Parathyroid adenoma (tissue), 2 donors: ENCODE results near the gene PIN1.
A peak's percentile ranks its signal among the peaks of the same experiment; 100 is the strongest.
"Not testable (repeated sequence)": the region's sequence is repeated elsewhere in the genome, so short reads cannot be mapped to it uniquely, and the experiment has no call there.

Experiments
- H2AFZ ChIP-seq: fragments of 300-600 bp; sonication (generic); one replicate; pipeline ENCODE4 v1.7.0; 2017; ENCODE audit warnings: antibody characterized with exemption, mild to moderate bottlenecking
- H3K27ac ChIP-seq: fragments of 300-600 bp; sonication (generic); one replicate; pipeline ENCODE4 v1.7.0; 2017
- H3K27me3 ChIP-seq: fragments of 300-600 bp; sonication (generic); one replicate; pipeline ENCODE4 v1.7.0; 2017; ENCODE audit warnings: low read length; ENCODE audit not compliant: control insufficient read depth, insufficient read depth
- H3K36me3 ChIP-seq: fragments of 300-600 bp; sonication (generic); one replicate; pipeline ENCODE4 v1.7.0; 2017; ENCODE audit warnings: low read length; ENCODE audit not compliant: control insufficient read depth, insufficient read depth
- H3K4me1 ChIP-seq: fragments of 300-600 bp; sonication (generic); one replicate; pipeline ENCODE4 v1.7.0; 2017; ENCODE audit warnings: control low read depth
- H3K4me2 ChIP-seq: fragments of 300-600 bp; sonication (generic); one replicate; pipeline ENCODE4 v1.7.0; 2017; ENCODE audit warnings: low read length
- H3K4me3 ChIP-seq: fragments of 300-600 bp; sonication (generic); one replicate; pipeline ENCODE4 v1.7.0; 2017; ENCODE audit warnings: low read depth, low read length
- H3K79me2 ChIP-seq: fragments of 300-600 bp; sonication (generic); one replicate; pipeline ENCODE4 v1.7.0; 2017; ENCODE audit warnings: control low read depth
- H3K9ac ChIP-seq: fragments of 300-600 bp; sonication (generic); one replicate; pipeline ENCODE4 v1.7.0; 2017; ENCODE audit warnings: mild to moderate bottlenecking
- H3K9me3 ChIP-seq: fragments of 300-600 bp; sonication (generic); one replicate; pipeline ENCODE4 v1.7.0; 2017; ENCODE audit warnings: low read length; ENCODE audit not compliant: control insufficient read depth
- TF ChIP-seq, protein P1 (sequence below): fragments of 300-600 bp; sonication (generic); IDR thresholded peaks from one replicate; pipeline ENCODE4 v1.7.0; 2017; ENCODE audit warnings: antibody characterized with exemption, mild to moderate bottlenecking
- donor health status: primary hyperparathyroidism.

PIN1 gene

GRCh38 chr19:9839415-9839814 lies 4.3 kb downstream of the PIN1 start:
- no peaks in the 10 kb centered on the region for H3K4me1 ChIP-seq
- H3K36me3 ChIP-seq = no peaks in the 10 kb centered on the region
- H2AFZ ChIP-seq = no peak overlapping the region
- no peak overlapping the region for H3K4me3 ChIP-seq
- no peak overlapping the region for H3K4me2 ChIP-seq
- peaks cover 71% of the 10 kb centered on the region for H3K79me2 ChIP-seq
- TF ChIP-seq, protein P1, sequence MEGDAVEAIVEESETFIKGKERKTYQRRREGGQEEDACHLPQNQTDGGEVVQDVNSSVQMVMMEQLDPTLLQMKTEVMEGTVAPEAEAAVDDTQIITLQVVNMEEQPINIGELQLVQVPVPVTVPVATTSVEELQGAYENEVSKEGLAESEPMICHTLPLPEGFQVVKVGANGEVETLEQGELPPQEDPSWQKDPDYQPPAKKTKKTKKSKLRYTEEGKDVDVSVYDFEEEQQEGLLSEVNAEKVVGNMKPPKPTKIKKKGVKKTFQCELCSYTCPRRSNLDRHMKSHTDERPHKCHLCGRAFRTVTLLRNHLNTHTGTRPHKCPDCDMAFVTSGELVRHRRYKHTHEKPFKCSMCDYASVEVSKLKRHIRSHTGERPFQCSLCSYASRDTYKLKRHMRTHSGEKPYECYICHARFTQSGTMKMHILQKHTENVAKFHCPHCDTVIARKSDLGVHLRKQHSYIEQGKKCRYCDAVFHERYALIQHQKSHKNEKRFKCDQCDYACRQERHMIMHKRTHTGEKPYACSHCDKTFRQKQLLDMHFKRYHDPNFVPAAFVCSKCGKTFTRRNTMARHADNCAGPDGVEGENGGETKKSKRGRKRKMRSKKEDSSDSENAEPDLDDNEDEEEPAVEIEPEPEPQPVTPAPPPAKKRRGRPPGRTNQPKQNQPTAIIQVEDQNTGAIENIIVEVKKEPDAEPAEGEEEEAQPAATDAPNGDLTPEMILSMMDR = no peak
- no peak overlapping the region for H3K9ac ChIP-seq
- no peak overlapping the region for H3K27ac ChIP-seq
- H3K9me3 ChIP-seq = no peaks in the 10 kb centered on the region
- H3K27me3 ChIP-seq = no peaks in the 10 kb centered on the region

GRCh38 chr19:9842834-9843625 lies 7.9 kb downstream of the PIN1 start:
- H3K4me3 ChIP-seq = no peak overlapping the region
- H3K36me3 ChIP-seq = no peaks in the 10 kb centered on the region
- TF ChIP-seq, protein P1 = no peak
- H3K9ac ChIP-seq = no peak overlapping the region
- no peak overlapping the region for H3K27ac ChIP-seq
- no peak overlapping the region for H2AFZ ChIP-seq
- no peaks in the 10 kb centered on the region for H3K4me1 ChIP-seq
- H3K9me3 ChIP-seq = no peaks in the 10 kb centered on the region
- H3K4me2 ChIP-seq = no peak overlapping the region
- H3K27me3 ChIP-seq = no peaks in the 10 kb centered on the region
- peaks cover 54% of the 10 kb centered on the region for H3K79me2 ChIP-seq

- H2AFZ ChIP-seq, H3K4me1 ChIP-seq, H3K4me3 ChIP-seq, H3K9me3 ChIP-seq, H3K4me2 ChIP-seq, H3K36me3 ChIP-seq, H3K9ac ChIP-seq, H3K27ac ChIP-seq, H3K27me3 ChIP-seq: not testable (repeated sequence)
- H3K79me2 ChIP-seq = peaks cover 47% of the 10 kb centered on the region
These were observed 8.6 kb downstream of the PIN1 start for GRCh38 chr19:9843626-9844273.

- Histone ChIP-seq H3K27ac (no peak overlapping the region), H3K9ac (no peak overlapping the region), H3K9me3 (no peaks in the 10 kb centered on the region), H3K4me1 (no peaks in the 10 kb centered on the region), H2AFZ (no peak overlapping the region), H3K36me3 (no peaks in the 10 kb centered on the region), H3K4me3 (no peak overlapping the region), H3K27me3 (no peaks in the 10 kb centered on the region), H3K4me2 (no peak overlapping the region), H3K79me2 (peaks cover 21% of the 10 kb centered on the region)
- TF ChIP-seq, protein P1 = no peak
These were observed 12.1 kb downstream of the PIN1 start for GRCh38 chr19:9847087-9847671.

- Histone ChIP-seq H3K4me3 (no peak overlapping the region), H3K9me3 (no peaks in the 10 kb centered on the region), H2AFZ (no peak overlapping the region), H3K27ac (no peak overlapping the region), H3K4me1 (no peaks in the 10 kb centered on the region), H3K27me3 (no peaks in the 10 kb centered on the region), H3K79me2 (peaks cover 15% of the 10 kb centered on the region), H3K36me3 (no peaks in the 10 kb centered on the region), H3K4me2 (no peak overlapping the region), H3K9ac (no peak overlapping the region)
- TF ChIP-seq, protein P1 = peak; percentile 55
These were observed 12.9 kb downstream of the PIN1 start for GRCh38 chr19:9848060-9848459.
